HEK293T (cell line): ENCODE results near the gene ERI3.

Source experiments
- CTCF ChIA-PET: fragments of 350-600 bp; formaldehyde crosslinking; extraction: SDS; loops from one replicate; lab custom pipeline; 2021; ENCODE audit warnings: antibody characterized with exemption, inconsistent platforms; lab: Yijun Ruan, JAX
- POLR2A ChIA-PET: fragments of 350-600 bp; formaldehyde crosslinking; extraction: SDS; loops from one replicate; lab custom pipeline; 2020; ENCODE audit warnings: antibody characterized with exemption, inconsistent platforms; lab: Yijun Ruan, JAX
- DNase-seq: peaks from one replicate; pipeline ENCODE4 v3.0.0; 2012; ENCODE audit warnings: mixed read lengths; ENCODE audit errors: extremely low spot score
- ARNT ChIP-seq: fragments of 450-650 bp; IDR thresholded peaks from 2 replicates; pipeline ENCODE4 v1.6.1; 2017; ENCODE audit warnings: mild to moderate bottlenecking
- BHLHE40 ChIP-seq: fragments of 450-650 bp; IDR thresholded peaks from 2 replicates; pipeline ENCODE4 v1.6.1; 2016; ENCODE audit warnings: mild to moderate bottlenecking, moderate library complexity, borderline replicate concordance
- CTBP1 ChIP-seq: fragments of 450-650 bp; IDR thresholded peaks from 2 replicates; pipeline ENCODE4 v1.6.1; 2016; ENCODE audit warnings: borderline replicate concordance
- ELF4 ChIP-seq: fragments of 450-650 bp; IDR thresholded peaks from 2 replicates; pipeline ENCODE4 v1.6.1; 2017; ENCODE audit warnings: antibody characterized with exemption
- FOXA1 ChIP-seq: fragments of 450-650 bp; IDR thresholded peaks from 2 replicates; pipeline ENCODE4 v1.6.1; 2016; ENCODE audit warnings: mild to moderate bottlenecking
- FOXK2 ChIP-seq: fragments of 450-650 bp; IDR thresholded peaks from 2 replicates; pipeline ENCODE4 v1.6.1; 2016; ENCODE audit warnings: mild to moderate bottlenecking
- FOXM1 ChIP-seq: fragments of 450-650 bp; IDR thresholded peaks from 2 replicates; pipeline ENCODE4 v1.6.1; 2017; ENCODE audit warnings: mild to moderate bottlenecking, borderline replicate concordance
- HDGF ChIP-seq: fragments of 450-650 bp; IDR thresholded peaks from 2 replicates; pipeline ENCODE4 v1.6.1; 2017; ENCODE audit warnings: antibody characterized with exemption, borderline replicate concordance
- L3MBTL2 ChIP-seq: fragments of 450-650 bp; conservative IDR thresholded peaks from 2 replicates; pipeline ENCODE4 v1.6.1; 2016; ENCODE audit warnings: mild to moderate bottlenecking
- LEF1 ChIP-seq: fragments of 450-650 bp; IDR thresholded peaks from 2 replicates; pipeline ENCODE4 v1.6.1; 2017; ENCODE audit warnings: mild to moderate bottlenecking, borderline replicate concordance
- NFRKB ChIP-seq: fragments of 450-650 bp; IDR thresholded peaks from 2 replicates; pipeline ENCODE4 v1.6.1; 2016; ENCODE audit warnings: mild to moderate bottlenecking, moderate library complexity
- PKNOX1 ChIP-seq: fragments of 450-650 bp; IDR thresholded peaks from 2 replicates; pipeline ENCODE4 v1.6.1; 2016
- SP1 ChIP-seq: fragments of 450-650 bp; IDR thresholded peaks from 2 replicates; pipeline ENCODE4 v1.6.1; 2017
- SUZ12 ChIP-seq: fragments of 450-650 bp; IDR thresholded peaks from 2 replicates; pipeline ENCODE4 v1.6.1; 2016; ENCODE audit warnings: mild to moderate bottlenecking
- TARDBP ChIP-seq: fragments of 450-650 bp; IDR thresholded peaks from 2 replicates; pipeline ENCODE4 v1.6.1; 2016
- ZNF384 ChIP-seq: fragments of 450-650 bp; IDR thresholded peaks from 2 replicates; pipeline ENCODE4 v1.6.1; 2016

Gene ERI3

GRCh38 chr1:44268054-44268453, 87.0 kb downstream of the ERI3 start:
- TF ChIP-seq ZNF384: no peak
- no peak for TF ChIP-seq SP1
- TF ChIP-seq SUZ12: no peak
- POLR2A ChIA-PET: interaction anchor here (1.6 kb wide), 1 partner anchor 30 kb away, joined by 4 read pairs; no protein-coding TSS in a partner anchor
- CTCF ChIA-PET: interaction anchor here (0.8 to 2.1 kb wide), 2 partner anchors 30 to 51 kb away, joined by 3 to 6 read pairs; no protein-coding TSS in a partner anchor
- DNase-seq: no peak

- DNase-seq: peak; percentile 39
- ChIA-PET CTCF (interaction anchor here (1.0 to 2.1 kb wide), 3 partner anchors 11 to 50 kb away, joined by 3 to 6 read pairs (median 4); no protein-coding TSS in a partner anchor), POLR2A (interaction anchor here (1.0 to 1.6 kb wide), 2 partner anchors 29 to 44 kb away, joined by 3 to 4 read pairs; no protein-coding TSS in a partner anchor)
- TF ChIP-seq L3MBTL2 (no peak), ZNF384 (no peak), CTBP1 (no peak), FOXM1 (no peak), ELF4 (no peak), ARNT (no peak), PKNOX1 (no peak)
Observed at GRCh38 chr1:44267438-44267837, 87.6 kb downstream of the ERI3 start.

- no peak for DNase-seq
- POLR2A ChIA-PET: interaction anchor here (0.7 to 1.6 kb wide), 4 partner anchors 9 to 44 kb away, joined by 3 to 4 read pairs (median 3); no protein-coding TSS in a partner anchor
- TF ChIP-seq SP1: no peak
- no peak for TF ChIP-seq BHLHE40
- TF ChIP-seq PKNOX1: no peak
- no peak for TF ChIP-seq NFRKB
- no peak for TF ChIP-seq FOXM1
- no peak for TF ChIP-seq CTBP1
- TF ChIP-seq LEF1: no peak
- no peak for TF ChIP-seq L3MBTL2
- TF ChIP-seq ZNF384: no peak
- no peak for TF ChIP-seq FOXK2
- no peak for TF ChIP-seq TARDBP
- TF ChIP-seq HDGF: no peak
- no peak for TF ChIP-seq SUZ12
- no peak for TF ChIP-seq ARNT
- no peak for TF ChIP-seq FOXA1
- no peak for TF ChIP-seq ELF4
- CTCF ChIA-PET: interaction anchor here (1.0 to 2.1 kb wide), 3 partner anchors 10 to 49 kb away, joined by 3 to 6 read pairs (median 4); no protein-coding TSS in a partner anchor
Observed at GRCh38 chr1:44266400-44267344, 88.4 kb downstream of the ERI3 start.

GRCh38 chr1:44265656-44266358, 89.2 kb downstream of the ERI3 start:
- no peak for TF ChIP-seq L3MBTL2
- TF ChIP-seq SP1: no peak
- TF ChIP-seq BHLHE40: no peak
- TF ChIP-seq NFRKB: no peak
- no peak for TF ChIP-seq FOXK2
- TF ChIP-seq PKNOX1: no peak
- TF ChIP-seq LEF1: no peak
- TF ChIP-seq HDGF: no peak
- no peak for TF ChIP-seq FOXA1
- TF ChIP-seq FOXM1: no peak
- no peak for TF ChIP-seq ZNF384
- no peak for TF ChIP-seq CTBP1
- CTCF ChIA-PET: no interaction called here
- no peak for DNase-seq
- POLR2A ChIA-PET: interaction anchor here (0.7 kb wide), 1 partner anchor 28 kb away, joined by 3 read pairs; no protein-coding TSS in a partner anchor

GRCh38 chr1:44264451-44264771, 90.6 kb downstream of the ERI3 start:
- no peak for TF ChIP-seq ELF4
- no peak for TF ChIP-seq HDGF
- TF ChIP-seq LEF1: no peak
- TF ChIP-seq BHLHE40: no peak
- TF ChIP-seq TARDBP: no peak
- no peak for TF ChIP-seq FOXA1
- no peak for TF ChIP-seq SUZ12
- no peak for TF ChIP-seq L3MBTL2
- CTCF ChIA-PET: no interaction called here
- DNase-seq: no peak
- POLR2A ChIA-PET: no interaction called here
